Measurements from ENCODE around the gene FCAMR.

DNA sequence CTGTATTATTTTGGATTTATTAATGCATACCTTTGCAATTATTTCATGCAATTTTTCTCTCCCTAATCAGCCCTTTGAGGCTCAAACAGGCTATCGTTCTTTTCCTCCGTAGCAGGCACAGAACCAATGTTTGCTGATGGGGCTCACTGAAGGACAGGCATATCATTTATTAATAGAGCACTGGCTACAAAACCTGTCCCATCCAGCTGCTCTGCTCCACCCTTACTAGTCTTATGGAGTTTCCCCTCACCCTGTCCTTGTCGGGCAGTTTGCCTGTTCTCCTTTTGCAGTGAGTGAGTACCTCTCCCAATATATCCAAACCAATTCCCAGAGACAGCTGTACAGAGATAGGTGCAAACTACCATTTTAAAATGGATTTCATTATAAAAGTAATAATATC is 16.6 kb upstream of the FCAMR start:
- TF ChIP-seq POLR2AphosphoS5 (IDR thresholded peaks at IDR 0.05; ENCODE audit: insufficient read depth, low read depth, low read length) (no peak), POLR2A (IDR thresholded peaks at IDR 0.05; ENCODE audit: low read depth, low read length) (no peak), EZH2 (IDR thresholded peaks at IDR 0.05; ENCODE audit: borderline replicate concordance, low read depth, low read length, severe bottlenecking) (no peak)
- TF ChIP-seq, protein P1, sequence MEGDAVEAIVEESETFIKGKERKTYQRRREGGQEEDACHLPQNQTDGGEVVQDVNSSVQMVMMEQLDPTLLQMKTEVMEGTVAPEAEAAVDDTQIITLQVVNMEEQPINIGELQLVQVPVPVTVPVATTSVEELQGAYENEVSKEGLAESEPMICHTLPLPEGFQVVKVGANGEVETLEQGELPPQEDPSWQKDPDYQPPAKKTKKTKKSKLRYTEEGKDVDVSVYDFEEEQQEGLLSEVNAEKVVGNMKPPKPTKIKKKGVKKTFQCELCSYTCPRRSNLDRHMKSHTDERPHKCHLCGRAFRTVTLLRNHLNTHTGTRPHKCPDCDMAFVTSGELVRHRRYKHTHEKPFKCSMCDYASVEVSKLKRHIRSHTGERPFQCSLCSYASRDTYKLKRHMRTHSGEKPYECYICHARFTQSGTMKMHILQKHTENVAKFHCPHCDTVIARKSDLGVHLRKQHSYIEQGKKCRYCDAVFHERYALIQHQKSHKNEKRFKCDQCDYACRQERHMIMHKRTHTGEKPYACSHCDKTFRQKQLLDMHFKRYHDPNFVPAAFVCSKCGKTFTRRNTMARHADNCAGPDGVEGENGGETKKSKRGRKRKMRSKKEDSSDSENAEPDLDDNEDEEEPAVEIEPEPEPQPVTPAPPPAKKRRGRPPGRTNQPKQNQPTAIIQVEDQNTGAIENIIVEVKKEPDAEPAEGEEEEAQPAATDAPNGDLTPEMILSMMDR (IDR thresholded peaks at IDR 0.05; ENCODE audit: extremely low read depth in 1 of 2, insufficient read depth in 1 of 2, low read depth in 1 of 2, low read length in 2 of 2) = no peak

Measured in endothelial cell of umbilical vein (primary cell).